Mammary epithelial cell (primary cell): Measurements from ENCODE around the gene DCHS1.

Source experiments
- CTCF ChIP-seq, 2 donors: IDR thresholded peaks in 1 of 2; conservative IDR thresholded peaks in 1 of 2; 2 replicates each; pipeline ENCODE4 v1.5.1; 2011 to 2012; ENCODE audit warnings: inconsistent platforms in 2 of 2, low read length in 2 of 2, mild to moderate bottlenecking in 2 of 2, control low read depth in 1 of 2, low read depth in 1 of 2; ENCODE audit not compliant: insufficient read depth in 1 of 2; ENCODE audit errors: extremely low read depth in 1 of 2
- EZH2 ChIP-seq: IDR thresholded peaks from 2 replicates; pipeline ENCODE4 v1.6.1; 2012; ENCODE audit warnings: low read length, inconsistent platforms, borderline replicate concordance

DNA sequence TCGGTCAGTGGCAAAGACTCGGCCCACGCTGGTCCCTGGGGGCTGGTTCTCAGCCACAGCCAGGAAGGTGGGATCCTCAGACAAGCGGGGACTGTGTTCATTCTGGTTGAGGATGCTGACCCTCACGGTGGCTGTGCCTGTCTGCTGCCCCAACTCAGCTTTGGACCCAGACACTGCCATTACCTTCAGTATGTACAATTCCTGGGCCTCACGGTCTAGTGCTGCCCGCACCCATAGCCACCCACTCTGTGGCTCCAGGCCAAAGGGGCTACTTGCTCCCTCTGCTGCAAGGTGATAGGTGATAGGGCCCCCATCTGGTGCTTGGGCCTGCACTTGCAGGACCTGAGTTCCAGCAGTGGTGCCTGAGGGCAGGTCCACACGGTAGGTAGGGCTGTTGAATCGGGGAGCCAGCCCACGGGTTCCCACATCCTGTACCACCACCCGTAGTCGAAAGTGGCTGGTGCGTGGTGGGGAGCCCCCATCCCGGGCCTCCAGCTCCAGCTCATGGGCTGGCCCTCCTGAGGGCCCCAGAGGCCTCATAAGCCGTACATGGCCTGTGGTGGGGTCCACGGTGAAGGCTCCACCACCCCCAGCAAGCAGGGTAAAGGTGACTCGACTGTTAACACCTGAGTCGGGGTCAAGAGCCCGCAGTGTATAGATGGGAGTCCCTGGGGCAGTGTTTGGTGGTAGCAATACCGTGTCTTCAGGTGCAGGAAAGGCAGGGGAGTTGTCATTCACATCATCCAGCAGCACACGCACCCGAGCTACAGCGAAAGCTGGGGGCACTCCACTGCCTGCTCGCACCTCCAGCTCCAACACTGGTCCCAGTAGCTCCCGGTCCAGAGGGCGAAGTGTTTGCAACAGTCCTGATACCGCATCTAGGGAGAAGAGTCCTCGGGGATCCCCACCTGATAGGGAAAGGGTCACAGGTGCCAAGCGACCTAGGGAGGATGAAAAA, 23.2 kb downstream of the DCHS1 start:
- TF ChIP-seq EZH2, result no peak
- no peak for TF ChIP-seq CTCF (conservative IDR thresholded peaks at IDR 0.05 in 1 of 2, IDR thresholded peaks at IDR 0.05 in 1 of 2; ENCODE audit: extremely low read depth in 1 of 2, insufficient read depth in 1 of 2, low read depth in 1 of 2, low read length in 2 of 2)
